Natural killer cell (primary cell): Measurements from ENCODE around the gene PRDM16. TPM values are rescaled to one million over a fixed set of nuclear protein-coding genes. Genes with fewer than 3 reads are reported as not detected.

ENCODE experiments used
- ATAC-seq, 3 donors: fragments of 150-1000 bp in 2 of 3; fragments of 200-7000 bp in 1 of 3; cut with Tn5 transposase; 1 replicate in 1 of 3; 2 replicates in 2 of 3; pipeline ENCODE4 v1.10.0; 2021; ENCODE audit warnings: mild to moderate bottlenecking in 2 of 3, moderate library complexity in 2 of 3
- DNase-seq, 2 donors: peaks; one replicate each; pipeline versions ENCODE4 v3.0.0 to v3.0.0-alpha.2; 2013 to 2021; ENCODE audit warnings: mixed read lengths in 1 of 2
- H3K27ac ChIP-seq: one replicate; pipeline ENCODE4 v1.5.1; 2013; ENCODE audit warnings: mild to moderate bottlenecking, low read length
- H3K27me3 ChIP-seq: one replicate; pipeline ENCODE4 v1.6.1; 2013; ENCODE audit warnings: low read length; ENCODE audit not compliant: control insufficient read depth, insufficient read depth
- H3K36me3 ChIP-seq: one replicate; pipeline ENCODE4 v1.6.1; 2013; ENCODE audit warnings: low read length; ENCODE audit not compliant: control insufficient read depth, insufficient read depth
- H3K4me1 ChIP-seq: one replicate; pipeline ENCODE4 v1.6.1; 2013; ENCODE audit warnings: low read length; ENCODE audit not compliant: control insufficient read depth, insufficient read depth
- H3K4me3 ChIP-seq: one replicate; pipeline ENCODE4 v1.5.1; 2013; ENCODE audit warnings: low read length
- H3K9me3 ChIP-seq: one replicate; pipeline ENCODE4 v1.6.1; 2013; ENCODE audit warnings: low read length; ENCODE audit not compliant: control insufficient read depth, insufficient read depth
- H3K27ac Mint-ChIP-seq, 2 donors: one replicate each; pipeline ENCODE4 v1.8.0; 2022; ENCODE audit warnings: mild to moderate bottlenecking in 2 of 2, mixed read lengths in 2 of 2, moderate library complexity in 1 of 2
- H3K27me3 Mint-ChIP-seq, 2 donors: one replicate each; pipeline ENCODE4 v1.8.0; 2022; ENCODE audit warnings: low read depth in 2 of 2, mixed read lengths in 2 of 2
- H3K36me3 Mint-ChIP-seq: one replicate; pipeline ENCODE4 v1.8.0; 2022; ENCODE audit warnings: mixed read lengths
- H3K4me1 Mint-ChIP-seq, 2 donors: one replicate each; pipeline ENCODE4 v1.8.0; 2022; ENCODE audit warnings: mixed read lengths in 2 of 2
- H3K4me3 Mint-ChIP-seq: one replicate; pipeline ENCODE4 v1.8.0; 2022; ENCODE audit warnings: mild to moderate bottlenecking, moderate library complexity, mixed read lengths
- H3K9me3 Mint-ChIP-seq, 2 donors: one replicate each; pipeline ENCODE4 v1.8.0; 2022; ENCODE audit warnings: mixed read lengths in 2 of 2
- CTCF ChIP-seq: fragments of 200-600 bp; IDR thresholded peaks from one replicate; pipeline ENCODE4 v1.8.0; 2022; ENCODE audit warnings: antibody characterized with exemption
- WGBS: methylation state at CpG from one replicate; pipeline ENCODE4 v1.1.7; 2013; ENCODE audit warnings: missing lambda C conversion rate; ENCODE audit not compliant: insufficient coverage; 5-methylcytosine and 5-hydroxymethylcytosine counted together
- intact Hi-C: fragments of 100-400 bp; cut with micrococcal nuclease; formaldehyde crosslinking; loops from one replicate; pipeline ENCODE4 v1.14.2; 2022
- total RNA-seq, 4 donors: library from RNA; stranded (reverse); fragments of 120-200 nt in 1 of 4; gene quantifications; one replicate each; pipeline versions ENCODE4 v1.2.3 to v1.2.4, GENCODE V29; 2013 to 2022

Gene PRDM16
- total RNA-seq, 3 donors from 2014 or later (not counting 1 experiment from before 2014, with no cell fraction given), result 0.25 to 0.64 TPM; not detected in 1

DNA sequence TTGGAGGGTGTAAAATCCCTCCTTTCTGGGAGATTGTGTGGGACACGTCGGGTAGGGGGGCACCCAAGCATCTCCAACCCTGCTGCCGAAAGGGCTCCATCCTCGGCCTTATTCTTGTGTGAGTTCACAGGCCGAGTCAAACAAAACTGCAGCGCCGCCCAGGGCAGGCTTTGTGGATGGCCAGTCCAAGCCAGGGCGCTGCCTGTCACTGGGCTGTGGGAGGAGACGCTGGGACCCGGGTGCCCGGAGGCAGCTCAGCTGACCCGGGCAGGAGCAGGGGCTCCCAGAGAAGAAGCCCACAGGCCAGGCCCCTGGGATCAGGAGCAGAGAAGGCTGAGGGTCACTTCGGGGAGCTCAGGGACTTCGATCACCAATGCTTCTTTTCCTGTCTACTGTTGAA lies 353.6 kb downstream of the PRDM16 start:
- H3K27me3 Mint-ChIP-seq, result peaks cover 7 to 18% of the 10 kb centered on the region in 2 donors
- Histone ChIP-seq H3K27me3 (peaks cover 4% of the 10 kb centered on the region), H3K4me3 (no peak overlapping the region), H3K4me1 (peaks cover 4% of the 10 kb centered on the region), H3K36me3 (no peaks in the 10 kb centered on the region), H3K9me3 (no peaks in the 10 kb centered on the region), H3K27ac (no peak overlapping the region)
- DNase-seq (no peak), ATAC-seq (no peak)
- no peaks in the 10 kb centered on the region for H3K36me3 Mint-ChIP-seq
- H3K9me3 Mint-ChIP-seq, result no peaks in the 10 kb centered on the region
- TF ChIP-seq CTCF, result no peak
- intact Hi-C loops, result loop anchor here (5.0 to 10.0 kb wide), 2 partner anchors 600 to 1008 kb away; partner anchors contain the start of gene PEX10
- no peak overlapping the region for H3K27ac Mint-ChIP-seq
- no peaks in the 10 kb centered on the region for H3K4me1 Mint-ChIP-seq
- no peak overlapping the region for H3K4me3 Mint-ChIP-seq
- 90% methylated on average over 14 of the region's 14 CpGs for WGBS

DNA sequence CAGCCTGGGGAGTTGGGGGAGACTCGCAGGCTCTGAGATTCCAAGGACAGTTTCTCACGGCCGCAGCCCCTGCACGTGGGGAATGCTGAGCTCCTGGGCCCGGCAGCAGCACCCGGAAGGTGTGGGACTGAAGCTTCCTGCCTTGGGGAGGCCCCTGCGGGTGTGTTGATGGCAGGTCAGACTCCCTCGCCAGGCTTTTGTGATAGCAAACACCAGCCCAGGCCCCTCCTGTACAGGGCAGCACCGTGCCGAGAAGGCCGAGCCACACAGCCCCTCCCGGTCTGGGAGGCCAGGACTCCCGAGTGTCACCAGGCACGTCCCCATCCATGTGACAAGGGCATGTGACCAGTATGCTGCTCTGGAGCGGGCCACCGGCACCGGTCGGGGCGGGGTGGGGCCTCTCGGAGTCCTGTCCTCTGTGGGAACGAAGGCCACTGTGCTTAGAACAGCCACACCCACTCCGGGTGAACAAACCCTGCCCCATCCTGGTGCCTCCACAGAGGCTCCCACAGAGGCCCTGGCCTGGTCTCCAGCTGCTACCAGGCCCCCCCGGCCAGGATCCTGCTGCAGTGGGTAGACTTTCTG lies 354.3 kb downstream of the PRDM16 start:
- no peak for TF ChIP-seq CTCF
- intact Hi-C loops, result loop anchor here (5.0 to 10.0 kb wide), 2 partner anchors 601 to 1009 kb away; partner anchors contain the start of gene PEX10
- WGBS, result 32% methylated on average over 23 of the region's 23 CpGs
- Histone ChIP-seq H3K36me3 (no peaks in the 10 kb centered on the region), H3K4me3 (no peak overlapping the region), H3K9me3 (no peaks in the 10 kb centered on the region), H3K4me1 (peaks cover 4% of the 10 kb centered on the region), H3K27ac (no peak overlapping the region), H3K27me3 (peaks cover 4% of the 10 kb centered on the region)
- no peak overlapping the region for H3K27ac Mint-ChIP-seq
- no peaks in the 10 kb centered on the region for H3K9me3 Mint-ChIP-seq
- ATAC-seq, result no peak
- H3K4me3 Mint-ChIP-seq, result no peak overlapping the region
- no peaks in the 10 kb centered on the region for H3K4me1 Mint-ChIP-seq
- H3K27me3 Mint-ChIP-seq, result peaks cover 7 to 18% of the 10 kb centered on the region in 2 donors
- DNase-seq, result no peak
- no peaks in the 10 kb centered on the region for H3K36me3 Mint-ChIP-seq

DNA sequence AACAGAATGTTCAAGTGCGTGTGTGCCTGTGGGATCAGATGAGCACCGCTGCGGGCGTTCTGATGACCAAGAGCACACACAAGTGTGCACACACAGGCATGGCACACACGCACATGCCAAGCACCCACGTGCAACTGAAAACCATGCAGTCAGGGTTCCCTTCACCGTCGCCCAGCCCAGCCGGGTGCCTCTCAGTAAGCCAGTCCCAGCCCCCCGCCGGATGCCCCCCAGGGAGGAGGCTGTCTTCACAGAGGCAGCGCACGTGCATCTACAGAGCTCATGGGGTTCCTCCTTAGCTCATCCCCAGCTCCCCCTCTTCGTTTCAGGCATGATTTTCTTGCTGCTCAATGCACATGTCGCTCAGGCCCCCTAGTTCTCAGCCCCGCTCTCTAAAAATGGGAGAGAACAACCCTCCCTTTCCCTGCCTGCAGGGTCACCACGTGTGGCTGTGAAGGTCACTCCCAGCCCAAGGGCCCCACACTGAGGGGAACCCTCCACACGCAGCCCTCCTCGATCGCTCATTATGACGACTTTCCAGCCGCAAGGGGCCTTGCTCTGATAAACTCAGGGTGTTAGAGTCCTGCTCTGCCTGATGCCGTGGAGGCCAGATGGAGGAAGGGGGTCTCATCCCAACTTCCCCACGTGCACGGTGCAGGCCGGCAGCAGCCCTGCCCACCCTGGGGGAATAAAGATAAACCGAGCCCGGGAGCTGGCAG lies 355.1 kb downstream of the PRDM16 start:
- 79% methylated on average over 28 of the region's 28 CpGs for WGBS
- TF ChIP-seq CTCF, result no peak
- Histone ChIP-seq H3K4me3 (no peak overlapping the region), H3K9me3 (no peaks in the 10 kb centered on the region), H3K27me3 (peaks cover 4% of the 10 kb centered on the region), H3K4me1 (peaks cover 4% of the 10 kb centered on the region), H3K27ac (no peak overlapping the region), H3K36me3 (no peaks in the 10 kb centered on the region)
- Mint-ChIP-seq H3K9me3 (no peaks in the 10 kb centered on the region), H3K27me3 (peaks cover 7 to 18% of the 10 kb centered on the region in 2 donors), H3K4me3 (no peak overlapping the region), H3K4me1 (no peaks in the 10 kb centered on the region), H3K27ac (no peak overlapping the region), H3K36me3 (no peaks in the 10 kb centered on the region)
- ATAC-seq (no peak), DNase-seq (no peak)
- intact Hi-C loops, result loop anchor here (2.0 to 10.0 kb wide), 3 partner anchors 411 to 1009 kb away; partner anchors contain the start of gene PEX10
